ENCODE measurements around the gene COX6B2.

Gene COX6B2

DNA sequence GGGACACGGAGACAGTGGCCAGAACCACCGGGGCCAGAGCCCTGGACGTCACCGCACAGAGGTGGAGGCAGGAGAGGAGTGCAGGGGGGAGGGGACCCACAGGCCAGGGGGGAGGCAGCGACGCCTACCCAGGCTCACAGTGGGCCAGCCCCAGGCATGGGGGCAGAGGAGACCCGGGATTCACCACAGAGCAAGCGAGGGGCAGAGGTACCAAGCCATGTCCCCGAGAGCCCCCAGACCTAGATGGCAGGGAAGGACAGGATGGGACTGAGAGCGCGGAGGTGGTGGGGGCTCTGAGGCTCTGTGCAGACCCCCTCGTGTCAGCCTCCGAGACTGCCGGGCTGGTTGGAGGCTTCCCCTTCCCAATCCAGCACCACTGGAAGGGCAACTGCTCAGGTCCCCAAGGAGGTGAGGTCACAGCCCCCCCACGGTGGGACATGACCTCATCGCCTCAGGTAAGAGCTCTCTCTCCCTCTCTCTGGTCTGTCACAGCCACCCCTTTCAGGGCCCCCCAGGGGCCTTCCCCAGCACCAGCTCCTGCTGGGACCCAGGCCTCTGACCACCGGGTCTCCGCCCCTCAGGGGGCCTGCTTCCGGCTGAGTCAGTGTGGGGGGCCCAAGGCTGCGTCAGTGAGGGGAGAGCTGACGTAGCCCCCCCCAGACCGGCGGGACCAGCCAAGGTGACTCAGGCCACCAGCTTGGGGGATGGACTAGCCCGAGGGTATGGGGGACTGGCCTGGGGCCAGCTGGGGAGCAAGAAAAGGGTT, 18.0 kb upstream of the COX6B2 start:
- no peak overlapping the region for H3K27ac Mint-ChIP-seq
- peak; percentile 65 for ATAC-seq
- no peaks in the 10 kb centered on the region for H3K9me3 Mint-ChIP-seq
- H3K4me3 Mint-ChIP-seq, result no peak overlapping the region
- H3K4me1 Mint-ChIP-seq, result peaks cover 22% of the 10 kb centered on the region
- H3K36me3 Mint-ChIP-seq (ENCODE audit: low read depth), result peaks cover 2% of the 10 kb centered on the region
- peak; percentile 53 for DNase-seq
- peaks cover 41% of the 10 kb centered on the region for H3K27me3 Mint-ChIP-seq

DNA sequence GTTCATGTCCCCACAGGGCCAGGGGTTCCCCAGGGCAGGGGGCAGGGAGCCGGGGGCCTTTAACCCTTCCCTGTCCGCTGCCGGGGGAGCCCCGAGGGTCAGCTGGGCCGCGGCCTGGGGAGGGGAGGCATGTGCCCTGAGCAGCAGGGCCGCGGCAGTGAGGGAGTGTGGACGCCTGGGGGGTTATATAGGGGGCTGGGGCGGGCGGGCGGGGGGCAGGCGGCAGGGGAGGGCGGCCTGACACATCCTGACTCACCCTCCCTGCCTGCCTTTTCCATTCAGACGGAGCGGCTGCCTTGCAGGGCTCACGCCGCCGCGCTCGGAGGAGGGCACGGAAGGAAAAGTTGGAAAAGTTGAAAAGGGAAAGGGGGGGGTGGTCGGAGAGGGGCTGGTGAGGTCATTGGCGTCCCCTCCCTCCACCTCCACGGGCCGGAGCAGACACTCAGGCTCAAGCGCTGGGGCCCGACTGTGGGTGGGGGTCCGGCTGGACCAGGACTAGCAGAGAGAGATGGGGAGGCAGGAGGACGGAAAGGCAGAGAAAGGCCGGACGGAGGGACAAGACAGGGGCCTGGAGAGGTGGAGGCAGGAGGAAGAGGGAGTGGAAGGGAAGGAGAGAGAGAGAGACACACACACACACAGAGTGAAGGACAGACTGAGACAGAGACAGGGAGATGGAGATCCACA, 15.9 kb upstream of the COX6B2 start, which contains the start of gene IL11:
TSS of gene IL11 (minus strand) at position 159 of the 684 bp plus-strand sequence. CDS start at position 6, 153 bp downstream.
- no peak within 1 kb of the TSS for H3K27ac Mint-ChIP-seq
- no peak for ATAC-seq

DNA sequence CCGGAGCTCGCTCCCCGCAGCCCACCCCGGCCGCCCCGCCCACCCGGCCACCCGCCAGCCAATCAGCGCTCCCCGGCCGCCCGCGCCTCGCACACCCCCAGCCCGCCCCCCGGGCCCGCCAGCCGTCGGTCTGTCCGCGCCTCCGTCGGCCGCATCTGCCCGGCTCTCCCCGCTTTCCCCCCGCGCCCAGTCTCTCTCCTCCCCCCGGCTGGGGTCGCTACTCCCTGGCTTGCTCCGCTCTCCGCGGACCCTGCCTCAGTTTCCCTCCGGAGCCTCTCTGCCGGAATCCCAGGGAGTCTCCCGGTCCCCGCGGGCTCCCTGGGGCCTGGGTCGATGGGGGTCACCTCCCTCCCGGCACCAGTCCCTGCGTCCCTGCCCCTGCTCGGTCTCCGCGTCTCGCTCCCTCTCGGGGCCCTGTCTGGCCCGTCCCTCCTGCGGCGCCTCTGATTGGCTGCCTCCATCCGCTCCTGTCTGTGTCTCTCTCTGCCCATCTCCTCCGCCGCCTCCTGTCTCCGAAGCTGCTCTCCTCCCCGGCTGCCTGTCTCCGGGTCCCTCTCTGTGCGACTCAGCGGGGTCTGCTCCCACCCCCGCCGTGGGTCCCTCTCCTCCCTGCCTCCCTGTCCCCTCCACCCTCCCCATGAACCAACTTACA, 15.3 kb upstream of the COX6B2 start:
- peaks cover 38% of the 10 kb centered on the region for H3K27me3 Mint-ChIP-seq
- peak; percentile 63 for ATAC-seq
- no peak overlapping the region for H3K27ac Mint-ChIP-seq

More for the DNA sequence above, 15.9 kb upstream of the COX6B2 start, which contains the start of gene IL11:
- Mint-ChIP-seq H3K27me3 (peaks cover 40% of the 10 kb centered on the region), H3K9me3 (no peaks in the 10 kb centered on the region), H3K36me3 (ENCODE audit: low read depth) (peaks cover 2% of the 10 kb centered on the region), H3K4me1 (peaks cover 22% of the 10 kb centered on the region), H3K4me3 (peak within 1 kb of the TSS; percentile 71)
- DNase-seq, result no peak

DNA sequence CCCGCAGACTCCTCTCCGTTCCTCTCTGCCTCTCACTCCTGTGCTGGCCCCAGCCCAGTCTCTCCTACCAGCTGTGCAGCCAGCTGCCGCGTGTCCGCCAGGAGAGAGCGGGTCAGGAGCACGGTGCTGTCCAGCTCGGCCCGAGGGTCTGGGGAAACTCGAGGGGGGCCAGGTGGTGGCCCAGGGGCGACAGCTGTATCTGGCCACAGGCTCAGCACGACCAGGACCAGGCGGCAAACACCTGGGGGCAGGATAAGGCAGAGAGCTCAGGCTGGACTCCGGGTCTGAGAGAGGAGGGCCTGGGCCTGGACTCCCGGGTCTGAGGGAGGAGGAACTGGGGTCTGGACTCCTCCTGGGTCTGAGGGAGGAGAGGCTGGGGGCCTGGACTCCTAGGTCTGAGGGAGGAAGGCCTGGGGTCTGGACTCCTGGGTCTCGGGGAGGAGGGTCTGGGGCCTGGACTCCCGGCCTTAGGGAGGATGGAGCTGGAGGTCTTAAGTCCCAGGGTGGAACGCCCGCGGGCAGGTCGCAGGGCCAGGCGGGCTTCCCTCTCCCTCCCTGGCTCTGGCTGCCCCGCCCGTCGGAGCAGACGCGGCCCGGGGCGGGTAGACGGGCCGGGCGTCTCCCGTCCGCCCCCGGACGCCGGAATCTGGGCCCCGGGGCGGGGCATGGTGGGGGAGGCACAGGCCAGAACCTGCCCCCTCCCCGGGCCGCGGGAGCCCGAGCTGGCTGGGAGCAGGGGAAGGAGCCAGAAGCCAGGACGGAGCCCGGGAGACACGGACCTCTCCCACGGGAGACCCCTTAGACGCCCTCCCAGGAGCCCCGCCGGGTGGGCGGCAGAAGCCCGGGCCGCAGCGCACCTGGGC, 14.4 kb upstream of the COX6B2 start:
- Mint-ChIP-seq H3K4me3 (no peak overlapping the region), H3K4me1 (peaks cover 22% of the 10 kb centered on the region), H3K36me3 (ENCODE audit: low read depth) (peaks cover 2% of the 10 kb centered on the region), H3K27me3 (peaks cover 37% of the 10 kb centered on the region), H3K27ac (no peak overlapping the region), H3K9me3 (no peaks in the 10 kb centered on the region)
- no peak for ATAC-seq
- no peak for DNase-seq

More for the DNA sequence above, 15.3 kb upstream of the COX6B2 start:
- peaks cover 2% of the 10 kb centered on the region for H3K36me3 Mint-ChIP-seq (ENCODE audit: low read depth)
- no peaks in the 10 kb centered on the region for H3K9me3 Mint-ChIP-seq
- peaks cover 22% of the 10 kb centered on the region for H3K4me1 Mint-ChIP-seq
- H3K4me3 Mint-ChIP-seq, result peak overlapping the region; percentile 71
- DNase-seq, result peak; percentile 50

DNA sequence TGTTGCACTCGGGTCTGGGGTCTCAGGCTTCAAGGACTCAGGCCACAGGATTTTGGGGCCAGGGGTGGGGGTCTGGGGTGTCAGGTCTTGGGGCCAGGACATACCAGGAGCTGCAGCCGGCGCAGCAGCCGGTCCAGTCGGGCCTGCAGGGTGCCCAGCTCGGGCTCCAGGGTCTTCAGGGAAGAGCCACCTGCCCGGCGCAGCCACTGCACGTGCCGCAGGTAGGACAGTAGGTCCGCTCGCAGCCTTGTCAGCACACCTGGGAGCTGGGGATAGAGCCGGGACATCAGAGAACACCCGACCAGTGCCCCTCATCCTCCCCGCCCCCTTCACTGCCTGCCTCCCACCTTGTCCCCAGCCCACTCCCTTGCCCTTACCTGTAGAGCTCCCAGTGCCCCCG, 13.6 kb upstream of the COX6B2 start:
- Mint-ChIP-seq H3K36me3 (ENCODE audit: low read depth) (peaks cover 2% of the 10 kb centered on the region), H3K9me3 (no peaks in the 10 kb centered on the region), H3K27me3 (peaks cover 31% of the 10 kb centered on the region), H3K4me3 (no peak overlapping the region), H3K27ac (no peak overlapping the region), H3K4me1 (peaks cover 17% of the 10 kb centered on the region)
- no peak for ATAC-seq
- DNase-seq, result no peak

DNA sequence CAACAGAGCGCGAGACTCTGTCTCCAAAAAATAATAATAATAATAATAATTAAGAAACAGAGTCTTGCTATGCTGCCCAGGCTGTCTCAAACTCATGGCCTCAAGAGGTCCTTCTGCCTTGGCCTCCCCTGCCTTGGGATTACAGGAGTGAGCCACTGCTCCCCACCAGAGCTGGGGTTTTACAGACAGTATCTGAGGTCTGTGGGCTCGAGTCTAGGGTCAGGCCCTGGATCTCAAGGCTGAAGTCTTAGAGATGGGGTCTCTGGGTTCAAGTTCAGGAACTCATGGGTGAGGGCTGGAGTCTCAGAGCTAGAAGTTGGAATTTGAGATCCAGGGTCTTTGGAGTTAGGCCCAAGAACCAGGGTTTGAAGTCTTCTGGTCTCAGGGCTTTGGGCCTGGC, 12.3 kb upstream of the COX6B2 start:
- peaks cover 12% of the 10 kb centered on the region for H3K4me1 Mint-ChIP-seq
- H3K27ac Mint-ChIP-seq, result no peak overlapping the region
- H3K4me3 Mint-ChIP-seq, result no peak overlapping the region
- H3K27me3 Mint-ChIP-seq, result peaks cover 23% of the 10 kb centered on the region
- H3K9me3 Mint-ChIP-seq, result no peaks in the 10 kb centered on the region
- ATAC-seq (no peak), DNase-seq (no peak)
- peaks cover 2% of the 10 kb centered on the region for H3K36me3 Mint-ChIP-seq (ENCODE audit: low read depth)

DNA sequence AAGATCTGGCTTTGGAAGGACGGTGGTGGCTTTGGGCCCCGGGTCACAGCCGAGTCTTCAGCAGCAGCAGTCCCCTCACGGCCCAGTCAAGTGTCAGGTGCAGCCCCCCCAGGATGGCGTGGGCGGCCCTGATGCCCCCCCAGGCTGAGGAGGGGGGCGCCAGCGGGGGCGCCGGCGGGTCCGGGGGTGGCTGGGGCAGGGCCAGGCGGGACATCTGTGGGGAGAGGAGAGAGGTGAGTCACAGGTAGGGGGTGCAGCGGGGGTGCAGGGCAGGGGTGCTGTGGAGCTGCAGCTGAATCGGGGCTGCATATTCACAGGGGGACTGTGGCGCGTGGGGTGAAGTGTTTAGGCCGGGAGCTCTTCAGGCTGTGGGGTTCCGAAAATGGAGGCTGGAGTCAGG, 11.4 kb upstream of the COX6B2 start:
- Mint-ChIP-seq H3K27me3 (peaks cover 15% of the 10 kb centered on the region), H3K4me1 (peaks cover 10% of the 10 kb centered on the region), H3K36me3 (ENCODE audit: low read depth) (peaks cover under 1% of the 10 kb centered on the region), H3K4me3 (no peak overlapping the region), H3K27ac (no peak overlapping the region), H3K9me3 (no peaks in the 10 kb centered on the region)
- ATAC-seq (no peak), DNase-seq (no peak)

DNA sequence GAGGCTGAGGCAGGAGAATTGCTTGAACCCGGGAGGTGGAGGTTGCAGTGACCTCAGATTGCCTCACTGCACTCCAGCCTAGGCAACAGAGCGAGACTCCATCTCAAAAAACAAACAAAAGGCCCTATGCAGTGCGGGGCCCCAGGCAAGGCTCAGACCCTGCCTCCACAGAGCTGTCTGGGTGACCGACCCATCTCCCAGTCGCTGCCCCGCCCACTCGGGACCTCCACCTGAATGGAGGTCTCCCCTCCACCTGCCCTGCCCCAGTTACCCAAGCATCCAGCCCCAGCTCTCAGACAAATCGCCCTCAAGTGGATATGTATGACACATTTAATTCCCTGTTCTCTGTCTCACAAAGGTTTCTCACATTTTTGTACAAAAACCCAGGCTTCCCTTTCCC, 10.7 kb upstream of the COX6B2 start:
- H3K4me3 Mint-ChIP-seq, result no peak overlapping the region
- no peak overlapping the region for H3K27ac Mint-ChIP-seq
- H3K4me1 Mint-ChIP-seq, result peaks cover 4% of the 10 kb centered on the region

DNA sequence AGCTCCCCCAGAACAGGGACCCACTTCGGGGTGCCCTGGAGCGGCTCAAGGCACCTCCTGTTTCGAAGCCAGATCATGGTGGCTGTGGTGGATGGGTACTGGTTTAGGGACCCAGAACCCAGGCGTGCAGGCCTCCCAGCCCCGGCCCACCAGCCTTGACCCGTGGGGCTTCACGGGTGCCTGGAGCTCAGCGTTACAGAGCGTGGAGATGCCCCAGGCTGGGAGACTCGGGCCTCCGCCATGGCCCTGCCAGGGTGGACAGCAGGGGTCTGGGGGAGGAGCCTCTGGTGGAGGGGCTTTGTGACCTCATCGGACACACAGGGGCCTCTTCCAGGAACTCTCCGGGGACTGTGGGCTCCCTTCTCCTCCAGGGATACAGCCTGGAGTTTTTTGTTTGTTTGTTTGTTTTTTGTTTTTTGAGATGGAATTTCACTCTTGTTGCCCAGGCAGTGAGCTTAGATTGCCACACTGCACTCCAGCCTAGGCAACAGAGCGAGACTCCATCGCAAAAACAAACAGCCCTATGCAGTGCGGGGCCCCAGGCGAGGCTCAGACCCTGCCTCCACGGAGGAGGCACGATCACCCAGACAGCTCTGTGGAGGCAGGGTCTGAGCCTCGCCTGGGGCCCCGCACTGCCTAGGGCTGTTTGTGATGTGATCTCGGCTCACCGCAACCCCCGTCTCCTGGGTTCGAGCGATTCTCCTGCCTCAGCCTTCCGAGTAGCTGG, 8.6 kb upstream of the COX6B2 start, which contains the start of gene GARIN5B:
TSS of gene GARIN5B (minus strand) at position 271 of the 727 bp plus-strand sequence. CDS start at position 77, 194 bp downstream.
- Mint-ChIP-seq H3K4me1 (no peaks in the 10 kb centered on the region), H3K36me3 (ENCODE audit: low read depth) (no peaks in the 10 kb centered on the region), H3K4me3 (no peak within 1 kb of the TSS), H3K27me3 (peaks cover 4% of the 10 kb centered on the region), H3K27ac (no peak within 1 kb of the TSS), H3K9me3 (no peaks in the 10 kb centered on the region)
- ATAC-seq (no peak), DNase-seq (no peak)

More for the DNA sequence above, 10.7 kb upstream of the COX6B2 start:
- DNase-seq (no peak), ATAC-seq (no peak)
- no peaks in the 10 kb centered on the region for H3K36me3 Mint-ChIP-seq (ENCODE audit: low read depth)
- no peaks in the 10 kb centered on the region for H3K9me3 Mint-ChIP-seq
- peaks cover 9% of the 10 kb centered on the region for H3K27me3 Mint-ChIP-seq

DNA sequence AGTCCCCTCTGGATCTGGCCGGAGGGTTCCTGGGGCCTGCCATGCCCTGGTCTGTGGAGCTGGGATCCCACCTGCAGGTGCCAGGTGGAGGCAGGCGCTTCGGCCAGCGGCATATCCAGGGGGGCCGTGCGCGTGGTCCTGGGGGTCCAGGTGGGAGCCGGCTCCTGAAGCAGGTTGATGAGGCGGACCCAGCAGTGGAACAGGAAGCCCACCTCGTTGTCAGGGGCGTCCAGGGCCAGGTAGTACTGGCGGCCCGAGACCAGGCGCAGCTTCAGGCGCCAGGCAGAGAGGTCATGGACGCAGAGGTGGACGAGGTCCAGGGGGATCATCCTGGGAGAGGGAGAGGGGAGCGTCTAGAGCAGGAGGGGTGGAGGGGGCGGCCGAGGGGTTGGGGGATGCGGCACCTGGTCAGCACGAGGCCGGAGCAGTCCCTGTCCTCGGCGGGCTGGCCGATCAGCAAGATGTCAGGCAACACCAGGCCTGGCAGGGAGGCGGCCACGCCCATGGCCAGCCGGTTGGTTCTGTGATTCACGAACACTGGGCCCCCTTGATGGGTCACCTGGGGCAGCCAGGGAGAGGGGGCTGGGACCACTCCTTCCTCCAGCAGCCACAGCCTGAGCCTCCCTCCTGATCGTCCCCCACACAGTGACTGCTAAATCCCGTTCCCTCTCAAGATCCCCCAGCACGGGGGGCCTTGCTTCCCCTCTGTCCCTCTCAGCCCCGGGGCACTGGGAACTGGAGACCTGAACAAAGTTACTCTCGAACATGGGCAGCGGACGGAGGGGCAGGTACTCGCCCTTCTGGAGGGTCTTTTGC, 7.9 kb upstream of the COX6B2 start:
- H3K9me3 Mint-ChIP-seq, result no peaks in the 10 kb centered on the region
- H3K36me3 Mint-ChIP-seq (ENCODE audit: low read depth), result no peaks in the 10 kb centered on the region
- H3K27ac Mint-ChIP-seq, result no peak overlapping the region
- H3K4me3 Mint-ChIP-seq, result no peak overlapping the region
- H3K4me1 Mint-ChIP-seq, result no peaks in the 10 kb centered on the region
- H3K27me3 Mint-ChIP-seq, result peaks cover 2% of the 10 kb centered on the region
- ATAC-seq (no peak), DNase-seq (no peak)

DNA sequence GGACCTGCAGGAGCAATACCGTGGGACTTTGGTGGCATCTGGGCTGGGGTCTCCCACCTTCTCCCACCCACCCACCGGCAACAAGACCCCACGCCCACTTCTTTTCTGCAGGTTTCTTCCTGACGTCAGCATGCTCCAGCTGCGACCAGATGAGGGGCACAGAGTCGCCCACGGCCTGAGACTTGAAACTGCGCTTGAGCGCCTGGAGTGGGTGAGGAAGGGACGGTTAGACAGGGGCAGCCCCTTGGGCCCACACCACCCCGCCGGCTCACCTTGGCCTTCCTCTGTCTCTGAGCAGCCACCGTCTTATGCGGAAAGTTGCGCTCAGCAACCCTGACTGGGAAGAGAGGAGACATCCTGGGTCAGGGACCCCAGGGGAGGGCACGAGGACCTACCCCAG, 6.4 kb upstream of the COX6B2 start:
- Mint-ChIP-seq H3K4me1 (no peaks in the 10 kb centered on the region), H3K4me3 (no peak overlapping the region), H3K27me3 (peaks cover 12% of the 10 kb centered on the region), H3K9me3 (no peaks in the 10 kb centered on the region), H3K36me3 (ENCODE audit: low read depth) (no peaks in the 10 kb centered on the region), H3K27ac (no peak overlapping the region)
- no peak for ATAC-seq
- no peak for DNase-seq

DNA sequence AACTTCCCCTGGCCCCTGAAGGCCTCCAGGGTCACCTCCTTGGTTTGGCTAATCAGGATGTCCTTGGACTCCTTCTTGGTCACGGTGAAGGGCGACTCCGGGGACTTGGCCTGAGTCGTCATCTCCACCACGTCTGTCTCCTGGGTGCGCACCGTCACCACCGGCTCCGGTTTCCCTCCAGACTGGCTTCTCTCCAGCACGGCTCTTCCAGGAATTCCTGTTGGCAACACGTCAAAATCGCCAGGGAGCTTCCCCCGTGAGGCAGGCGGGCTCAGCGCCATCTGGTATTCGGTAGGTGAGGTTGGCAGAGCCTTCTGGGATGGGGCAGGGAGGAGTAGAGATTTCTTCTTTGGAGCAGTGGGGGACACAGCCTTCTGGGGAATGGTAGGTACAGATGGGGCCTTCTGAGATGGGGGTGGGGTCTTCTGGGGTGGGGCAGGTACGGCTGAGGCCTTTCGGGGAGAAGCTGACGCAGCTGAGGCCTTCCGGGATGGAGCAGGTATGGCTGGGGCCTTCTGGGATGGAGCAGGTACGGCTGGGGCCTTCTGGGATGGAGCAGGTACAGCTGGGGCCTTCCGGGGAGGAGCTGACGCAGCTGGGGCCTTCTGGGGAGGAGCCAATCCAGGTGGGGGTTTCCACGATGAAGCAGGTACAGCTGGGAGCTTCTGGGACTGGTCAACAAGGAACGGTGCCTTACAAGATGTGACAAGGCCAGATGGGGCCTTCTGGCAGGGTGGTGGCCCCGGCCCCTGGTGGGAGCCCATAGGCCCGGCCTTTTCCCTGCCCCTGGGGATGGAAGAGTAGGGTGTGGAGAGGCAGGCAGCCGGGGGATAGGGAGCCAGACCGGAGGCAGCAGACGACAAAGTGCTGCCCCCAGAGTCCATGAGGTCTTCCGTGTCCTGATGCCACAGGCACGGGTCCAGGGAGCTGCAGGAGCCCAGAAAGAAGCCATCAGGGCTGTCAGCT, 4.7 kb upstream of the COX6B2 start:
- Mint-ChIP-seq H3K4me1 (no peaks in the 10 kb centered on the region), H3K9me3 (no peaks in the 10 kb centered on the region), H3K27me3 (peaks cover 21% of the 10 kb centered on the region), H3K27ac (no peak overlapping the region), H3K4me3 (no peak overlapping the region), H3K36me3 (ENCODE audit: low read depth) (no peaks in the 10 kb centered on the region)
- ATAC-seq (no peak), DNase-seq (no peak)

All from activated naive CD8-positive, alpha-beta T cell treated with anti-CD3 and anti-CD28 coated beads, Interleukin-2, amount 50 U/mL, for 24 hours (primary cell).